MCF 10A (cell line): Measurements from ENCODE around the gene SMYD3. TPM values are rescaled to one million over a fixed set of nuclear protein-coding genes. Genes with fewer than 3 reads are reported as not detected.

Source experiments
- BruUV-seq: library from RNA; stranded (reverse); fragments of 400-500 nt; replicated peaks from 2 replicates; lab custom pipeline; 2021; lab: Mats Ljungman, UMichigan
- CTCF ChIA-PET: fragments of 300-600 bp; sonication (Branson Sonifier 250); formaldehyde crosslinking; extraction: SDS; loops from one replicate; lab custom pipeline; 2021; ENCODE audit warnings: antibody characterized with exemption, inconsistent platforms; lab: Yijun Ruan, JAX
- POLR2A ChIA-PET: fragments of 300-600, 350-650 bp; sonication (Branson Sonifier 250); formaldehyde crosslinking; extraction: SDS; loops from one replicate; lab custom pipeline; 2020; ENCODE audit warnings: antibody characterized with exemption, inconsistent platforms; lab: Yijun Ruan, JAX
- DNase-seq: peaks from one replicate; pipeline ENCODE4 v3.0.0-alpha.2; 2018; ENCODE audit not compliant: unreplicated experiment
- H3K27ac Mint-ChIP-seq: one replicate; pipeline ENCODE4 v1.8.0; 2022; ENCODE audit warnings: mild to moderate bottlenecking, low read depth, mixed read lengths; ENCODE audit not compliant: unreplicated experiment
- H3K27me3 Mint-ChIP-seq: one replicate; pipeline ENCODE4 v1.8.0; 2022; ENCODE audit warnings: mixed read lengths; ENCODE audit not compliant: insufficient read depth, unreplicated experiment
- H3K36me3 Mint-ChIP-seq: one replicate; pipeline ENCODE4 v1.8.0; 2022; ENCODE audit warnings: mild to moderate bottlenecking, moderate library complexity, mixed read lengths; ENCODE audit not compliant: insufficient read depth, unreplicated experiment
- H3K4me1 Mint-ChIP-seq: one replicate; pipeline ENCODE4 v1.8.0; 2022; ENCODE audit warnings: mixed read lengths; ENCODE audit not compliant: insufficient read depth, unreplicated experiment
- H3K4me3 Mint-ChIP-seq: one replicate; pipeline ENCODE4 v1.8.0; 2022; ENCODE audit warnings: mild to moderate bottlenecking, moderate library complexity, mixed read lengths; ENCODE audit not compliant: unreplicated experiment
- H3K9me3 Mint-ChIP-seq: one replicate; pipeline ENCODE4 v1.8.0; 2022; ENCODE audit warnings: mixed read lengths; ENCODE audit not compliant: unreplicated experiment
- CTCF ChIP-seq: fragments of 200-600 bp; IDR thresholded peaks from one replicate; pipeline ENCODE4 v1.8.0; 2022; ENCODE audit warnings: antibody characterized with exemption, mild to moderate bottlenecking; ENCODE audit not compliant: unreplicated experiment
- intact Hi-C: fragments of 100-400 bp; cut with micrococcal nuclease; formaldehyde crosslinking; loops from 2 replicates; pipeline ENCODE4 v1.14.1; 2022
- total RNA-seq: library from RNA; stranded (reverse); gene quantifications from 2 replicates; pipeline ENCODE4 v1.2.3, GENCODE V29; 2022

The SMYD3 gene
- total RNA-seq, 1 experiment from 2014 or later, result 26.9 TPM

GRCh38 chr1:245995474-245995873 is 511.6 kb downstream of the SMYD3 start:
- no peak overlapping the region for H3K27ac Mint-ChIP-seq
- ChIA-PET POLR2A (no interaction called here), CTCF (interaction anchor here (0.7 kb wide), 1 partner anchor 846 kb away, joined by 3 read pairs; no protein-coding TSS in a partner anchor)
- no peaks in the 10 kb centered on the region for H3K9me3 Mint-ChIP-seq
- no peaks in the 10 kb centered on the region for H3K27me3 Mint-ChIP-seq
- H3K36me3 Mint-ChIP-seq, result peaks cover 3% of the 10 kb centered on the region
- H3K4me1 Mint-ChIP-seq, result peaks cover 22% of the 10 kb centered on the region
- no peak overlapping the region for H3K4me3 Mint-ChIP-seq
- intact Hi-C loops, result no loop called here
- DNase-seq, result no peak
- no TSS peak for BruUV-seq
- no peak for TF ChIP-seq CTCF

- TF ChIP-seq CTCF, result no peak
- Mint-ChIP-seq H3K4me3 (no peak overlapping the region), H3K27me3 (no peaks in the 10 kb centered on the region), H3K27ac (no peak overlapping the region), H3K36me3 (no peaks in the 10 kb centered on the region), H3K4me1 (peaks cover 11% of the 10 kb centered on the region), H3K9me3 (no peaks in the 10 kb centered on the region)
- ChIA-PET POLR2A (no interaction called here), CTCF (interaction anchor here (0.7 to 1.1 kb wide), 3 partner anchors 8 to 668 kb away, joined by 3 to 4 read pairs (median 3); no protein-coding TSS in a partner anchor)
- DNase-seq, result no peak
- intact Hi-C loops, result no loop called here
- BruUV-seq, result no TSS peak
These were observed 515.8 kb downstream of the SMYD3 start for GRCh38 chr1:245991266-245991665.

GRCh38 chr1:245990315-245991022 is 516.6 kb downstream of the SMYD3 start:
- no peaks in the 10 kb centered on the region for H3K27me3 Mint-ChIP-seq
- H3K27ac Mint-ChIP-seq, result no peak overlapping the region
- no TSS peak for BruUV-seq
- intact Hi-C loops, result no loop called here
- peaks cover 19% of the 10 kb centered on the region for H3K4me1 Mint-ChIP-seq
- H3K9me3 Mint-ChIP-seq, result no peaks in the 10 kb centered on the region
- ChIA-PET POLR2A (interaction anchor here (0.7 to 1.1 kb wide), 2 partner anchors 15 to 323 kb away, joined by 3 read pairs; no protein-coding TSS in a partner anchor), CTCF (interaction anchor here (0.6 to 1.7 kb wide), 8 partner anchors 9 to 1116 kb away, joined by 3 to 10 read pairs (median 4); no protein-coding TSS in a partner anchor)
- TF ChIP-seq CTCF, result no peak
- no peaks in the 10 kb centered on the region for H3K36me3 Mint-ChIP-seq
- no peak overlapping the region for H3K4me3 Mint-ChIP-seq
- DNase-seq, result no peak

GRCh38 chr1:245988393-245989078 is 518.5 kb downstream of the SMYD3 start:
- no TSS peak for BruUV-seq
- intact Hi-C loops, result loop anchor here (5.0 kb wide), 1 partner anchor 271 kb away; no protein-coding TSS in a partner anchor
- Mint-ChIP-seq H3K27me3 (no peaks in the 10 kb centered on the region), H3K27ac (no peak overlapping the region), H3K4me1 (peaks cover 21% of the 10 kb centered on the region), H3K9me3 (no peaks in the 10 kb centered on the region), H3K36me3 (no peaks in the 10 kb centered on the region), H3K4me3 (no peak overlapping the region)
- no peak for DNase-seq
- ChIA-PET POLR2A (interaction anchor here (1.1 to 2.8 kb wide), 2 partner anchors 9 to 36 kb away, joined by 3 to 10 read pairs; no protein-coding TSS in a partner anchor), CTCF (interaction anchor here (0.5 to 2.7 kb wide), 6 partner anchors 70 to 665 kb away, joined by 3 to 11 read pairs (median 4); no protein-coding TSS in a partner anchor)
- TF ChIP-seq CTCF, result no peak
